ENCODE results near the gene CDC20.

DNA sequence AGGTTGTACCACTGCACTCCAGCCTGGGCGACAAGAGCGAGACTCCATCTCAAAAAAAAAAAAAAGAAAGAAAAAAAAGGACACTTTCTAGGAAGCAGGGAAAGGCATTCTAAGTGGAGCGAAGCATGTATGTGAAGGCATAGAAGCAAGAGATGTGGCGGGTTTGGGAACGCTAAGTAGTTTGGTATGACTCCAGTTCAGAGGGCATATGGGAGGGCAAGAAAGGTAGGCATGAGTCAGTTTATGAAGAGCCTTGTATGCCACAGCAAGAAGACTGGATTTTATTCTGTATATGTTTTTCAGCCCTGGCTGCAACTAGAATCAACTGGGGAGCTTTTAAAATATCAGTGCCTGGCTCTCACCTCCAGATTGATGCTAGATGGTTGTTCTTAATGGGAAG lies 13.4 kb downstream of the CDC20 start:
- TF ChIP-seq, protein P1, sequence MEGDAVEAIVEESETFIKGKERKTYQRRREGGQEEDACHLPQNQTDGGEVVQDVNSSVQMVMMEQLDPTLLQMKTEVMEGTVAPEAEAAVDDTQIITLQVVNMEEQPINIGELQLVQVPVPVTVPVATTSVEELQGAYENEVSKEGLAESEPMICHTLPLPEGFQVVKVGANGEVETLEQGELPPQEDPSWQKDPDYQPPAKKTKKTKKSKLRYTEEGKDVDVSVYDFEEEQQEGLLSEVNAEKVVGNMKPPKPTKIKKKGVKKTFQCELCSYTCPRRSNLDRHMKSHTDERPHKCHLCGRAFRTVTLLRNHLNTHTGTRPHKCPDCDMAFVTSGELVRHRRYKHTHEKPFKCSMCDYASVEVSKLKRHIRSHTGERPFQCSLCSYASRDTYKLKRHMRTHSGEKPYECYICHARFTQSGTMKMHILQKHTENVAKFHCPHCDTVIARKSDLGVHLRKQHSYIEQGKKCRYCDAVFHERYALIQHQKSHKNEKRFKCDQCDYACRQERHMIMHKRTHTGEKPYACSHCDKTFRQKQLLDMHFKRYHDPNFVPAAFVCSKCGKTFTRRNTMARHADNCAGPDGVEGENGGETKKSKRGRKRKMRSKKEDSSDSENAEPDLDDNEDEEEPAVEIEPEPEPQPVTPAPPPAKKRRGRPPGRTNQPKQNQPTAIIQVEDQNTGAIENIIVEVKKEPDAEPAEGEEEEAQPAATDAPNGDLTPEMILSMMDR (conservative IDR thresholded peaks at IDR 0.05; ENCODE audit: low read depth, low read length): no peak
- TF ChIP-seq EZH2 (IDR thresholded peaks at IDR 0.05; ENCODE audit: low read length, unreplicated experiment): no peak
- no peak for TF ChIP-seq EZH2phosphoT487 (IDR thresholded peaks at IDR 0.05; ENCODE audit: borderline replicate concordance, low read length)
